Neural cell (in vitro differentiated cells): ENCODE data around the gene SETD4. TPM values are rescaled to one million over a fixed set of nuclear protein-coding genes. Genes with fewer than 3 reads are reported as not detected.

Experiments
- H2AFZ ChIP-seq: fragments of 200-600, 300-800 bp; sonication (generic), shearing (Covaris generic); 2 replicates; pipeline ENCODE4 v1.6.0; 2014; ENCODE audit warnings: low read depth, mild to moderate bottlenecking, antibody characterized with exemption, low read length, moderate library complexity
- H3F3A ChIP-seq: fragments of 200-600 bp; shearing (Covaris generic); 2 replicates; pipeline ENCODE4 v1.6.1; 2016; ENCODE audit warnings: mild to moderate bottlenecking, moderate library complexity, mixed read lengths, antibody characterized with exemption, low read length; ENCODE audit not compliant: insufficient read depth, poor library complexity, severe bottlenecking
- H3K27ac ChIP-seq: fragments of 200-600, 300-800 bp; sonication (generic), shearing (Covaris generic); 2 replicates; pipeline ENCODE4 v1.5.1; 2014; ENCODE audit warnings: mild to moderate bottlenecking, low read length, moderate library complexity
- H3K27me3 ChIP-seq: fragments of 300-800, 200-600 bp; sonication (generic), shearing (Covaris generic); 2 replicates; pipeline ENCODE4 v1.6.0; 2014; ENCODE audit warnings: mild to moderate bottlenecking, low read depth, low read length, moderate library complexity; ENCODE audit not compliant: insufficient read depth
- H3K36me3 ChIP-seq: fragments of 300-800, 200-600 bp; sonication (generic), shearing (Covaris generic); 2 replicates; pipeline ENCODE4 v1.5.1; 2014; ENCODE audit warnings: mild to moderate bottlenecking, antibody characterized with exemption, low read length, moderate library complexity; ENCODE audit not compliant: insufficient read depth
- H3K4me2 ChIP-seq: fragments of 300-800, 200-600 bp; sonication (generic), shearing (Covaris generic); 2 replicates; pipeline ENCODE4 v1.6.0; 2014; ENCODE audit warnings: mild to moderate bottlenecking, low read length
- H3K4me3 ChIP-seq: fragments of 300-800, 200-600 bp; sonication (generic), shearing (Covaris generic); 2 replicates; pipeline ENCODE4 v1.5.1; 2014; ENCODE audit warnings: mild to moderate bottlenecking, low read length, moderate library complexity
- H3K79me2 ChIP-seq: fragments of 200-600 bp; shearing (Covaris generic); replicated peaks from 2 replicates; pipeline ENCODE4 v1.6.0; 2014; ENCODE audit warnings: mild to moderate bottlenecking, low read length, moderate library complexity; ENCODE audit not compliant: insufficient read depth
- H3K9ac ChIP-seq: fragments of 300-800, 200-600 bp; sonication (generic), shearing (Covaris generic); 2 replicates; pipeline ENCODE4 v1.6.1; 2016; ENCODE audit warnings: mild to moderate bottlenecking, low read length, mixed read lengths
- H3K9me2 ChIP-seq: fragments of 200-600 bp; shearing (Covaris generic); 2 replicates; pipeline ENCODE4 v1.6.1; 2016; ENCODE audit warnings: mild to moderate bottlenecking, low read length, mixed read lengths; ENCODE audit not compliant: insufficient read depth
- H3K9me3 ChIP-seq: fragments of 200-600, 300-800 bp; sonication (generic), shearing (Covaris generic); 2 replicates; pipeline ENCODE4 v1.6.1; 2016; ENCODE audit warnings: mild to moderate bottlenecking, mixed run types, low read length, moderate library complexity, mixed read lengths
- H4K20me1 ChIP-seq: fragments of 200-600 bp; shearing (Covaris generic); 2 replicates; pipeline ENCODE4 v1.6.1; 2016; ENCODE audit warnings: mild to moderate bottlenecking, mixed run types; ENCODE audit not compliant: insufficient read depth
- EP300 ChIP-seq: fragments of 450-650 bp; conservative IDR thresholded peaks from 2 replicates; pipeline ENCODE4 v1.6.1; 2014; ENCODE audit warnings: antibody characterized with exemption, mild to moderate bottlenecking, moderate library complexity; ENCODE audit not compliant: poor library complexity, severe bottlenecking
- EZH2 ChIP-seq: fragments of 200-600, 300-800 bp; shearing (Covaris generic), sonication (generic); IDR thresholded peaks from 2 replicates; pipeline ENCODE4 v1.6.1; 2014; ENCODE audit warnings: antibody characterized with exemption, low read length, borderline replicate concordance, mild to moderate bottlenecking; ENCODE audit not compliant: insufficient read depth, poor library complexity, severe bottlenecking
- MXI1 ChIP-seq: fragments of 450-650 bp; conservative IDR thresholded peaks from 2 replicates; pipeline ENCODE4 v1.6.1; 2014; ENCODE audit warnings: antibody characterized with exemption, mild to moderate bottlenecking; ENCODE audit not compliant: poor library complexity, severe bottlenecking
- POLR2AphosphoS5 ChIP-seq: IDR thresholded peaks from 2 replicates; pipeline ENCODE4 v1.6.1; 2012
- RAD21 ChIP-seq: fragments of 450-650 bp; conservative IDR thresholded peaks from 2 replicates; pipeline ENCODE4 v1.6.1; 2014; ENCODE audit warnings: antibody characterized with exemption, mild to moderate bottlenecking, moderate library complexity
- SMC3 ChIP-seq: fragments of 450-650 bp; conservative IDR thresholded peaks from 2 replicates; pipeline ENCODE4 v1.6.1; 2014; ENCODE audit warnings: antibody characterized with exemption, mild to moderate bottlenecking, moderate library complexity; ENCODE audit not compliant: poor library complexity
- TAF1 ChIP-seq: IDR thresholded peaks from 2 replicates; pipeline ENCODE4 v1.6.1; 2012; ENCODE audit warnings: low read depth
- polyA plus RNA-seq: library from polyadenylated mRNA; depleted of rRNA; stranded (reverse); fragments of >200 nt; gene quantifications from 2 replicates; pipeline ENCODE4 v1.2.3, GENCODE V29; 2014
- TF ChIP-seq, protein P1 (sequence below): IDR thresholded peaks from 2 replicates; pipeline ENCODE4 v1.6.1; 2012; ENCODE audit warnings: borderline replicate concordance
- TF ChIP-seq, protein P2 (sequence below): fragments of 450-650 bp; IDR thresholded peaks from 2 replicates; pipeline ENCODE4 v1.5.1; 2014; ENCODE audit warnings: antibody characterized with exemption, mild to moderate bottlenecking, moderate library complexity; ENCODE audit not compliant: poor library complexity, severe bottlenecking

Gene SETD4
- polyA plus RNA-seq, 1 donor from 2014 or later, result 64.4 TPM

DNA sequence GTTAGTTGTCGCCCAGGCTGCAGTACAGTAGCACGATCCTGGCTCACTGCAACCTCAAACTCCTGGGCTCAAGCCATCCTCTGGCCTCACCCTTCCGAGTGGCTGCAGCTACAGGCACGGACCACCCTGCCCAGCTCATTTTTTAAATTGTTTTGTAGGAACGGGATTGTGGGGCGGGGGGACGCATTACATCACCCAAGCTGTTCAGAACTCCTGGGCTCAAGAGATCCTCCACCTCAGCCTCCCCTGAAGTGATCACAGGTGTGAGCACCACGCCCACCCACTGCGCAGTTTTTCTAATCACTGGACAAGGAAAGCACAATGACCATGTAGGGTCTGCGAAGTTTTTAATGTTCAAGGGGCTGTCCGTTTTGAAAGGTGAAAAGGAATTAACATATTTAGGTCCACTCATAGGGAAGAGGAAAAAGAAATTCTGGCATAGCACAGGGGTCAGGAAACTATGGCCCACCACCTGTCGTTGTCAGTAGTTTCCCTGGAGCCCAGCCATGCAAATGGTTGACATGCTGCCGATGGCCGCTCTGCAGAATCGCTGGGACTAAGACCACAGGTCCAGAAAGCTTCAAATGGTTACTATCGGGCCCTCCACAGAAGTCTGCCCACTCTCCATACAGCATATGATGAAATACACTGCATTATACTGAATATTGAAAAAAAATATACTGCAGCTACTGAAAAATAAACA is 26.0 kb downstream of the SETD4 start:
- Histone ChIP-seq H3K9me2 (no peaks in the 10 kb centered on the region), H3K9ac (no peak overlapping the region), H2AFZ (no peak overlapping the region), H3K36me3 (no peaks in the 10 kb centered on the region), H3K27me3 (no peaks in the 10 kb centered on the region), H3K4me2 (no peak overlapping the region), H3K4me3 (no peak overlapping the region), H3K27ac (no peak overlapping the region), H4K20me1 (no peaks in the 10 kb centered on the region), H3K79me2 (no peaks in the 10 kb centered on the region), H3K9me3 (no peaks in the 10 kb centered on the region), H3F3A (no peaks in the 10 kb centered on the region)
- TF ChIP-seq TAF1, result no peak
- TF ChIP-seq EZH2, result no peak
- no peak for TF ChIP-seq POLR2AphosphoS5
- TF ChIP-seq, protein P1, sequence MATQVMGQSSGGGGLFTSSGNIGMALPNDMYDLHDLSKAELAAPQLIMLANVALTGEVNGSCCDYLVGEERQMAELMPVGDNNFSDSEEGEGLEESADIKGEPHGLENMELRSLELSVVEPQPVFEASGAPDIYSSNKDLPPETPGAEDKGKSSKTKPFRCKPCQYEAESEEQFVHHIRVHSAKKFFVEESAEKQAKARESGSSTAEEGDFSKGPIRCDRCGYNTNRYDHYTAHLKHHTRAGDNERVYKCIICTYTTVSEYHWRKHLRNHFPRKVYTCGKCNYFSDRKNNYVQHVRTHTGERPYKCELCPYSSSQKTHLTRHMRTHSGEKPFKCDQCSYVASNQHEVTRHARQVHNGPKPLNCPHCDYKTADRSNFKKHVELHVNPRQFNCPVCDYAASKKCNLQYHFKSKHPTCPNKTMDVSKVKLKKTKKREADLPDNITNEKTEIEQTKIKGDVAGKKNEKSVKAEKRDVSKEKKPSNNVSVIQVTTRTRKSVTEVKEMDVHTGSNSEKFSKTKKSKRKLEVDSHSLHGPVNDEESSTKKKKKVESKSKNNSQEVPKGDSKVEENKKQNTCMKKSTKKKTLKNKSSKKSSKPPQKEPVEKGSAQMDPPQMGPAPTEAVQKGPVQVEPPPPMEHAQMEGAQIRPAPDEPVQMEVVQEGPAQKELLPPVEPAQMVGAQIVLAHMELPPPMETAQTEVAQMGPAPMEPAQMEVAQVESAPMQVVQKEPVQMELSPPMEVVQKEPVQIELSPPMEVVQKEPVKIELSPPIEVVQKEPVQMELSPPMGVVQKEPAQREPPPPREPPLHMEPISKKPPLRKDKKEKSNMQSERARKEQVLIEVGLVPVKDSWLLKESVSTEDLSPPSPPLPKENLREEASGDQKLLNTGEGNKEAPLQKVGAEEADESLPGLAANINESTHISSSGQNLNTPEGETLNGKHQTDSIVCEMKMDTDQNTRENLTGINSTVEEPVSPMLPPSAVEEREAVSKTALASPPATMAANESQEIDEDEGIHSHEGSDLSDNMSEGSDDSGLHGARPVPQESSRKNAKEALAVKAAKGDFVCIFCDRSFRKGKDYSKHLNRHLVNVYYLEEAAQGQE, result no peak
- TF ChIP-seq, protein P2, sequence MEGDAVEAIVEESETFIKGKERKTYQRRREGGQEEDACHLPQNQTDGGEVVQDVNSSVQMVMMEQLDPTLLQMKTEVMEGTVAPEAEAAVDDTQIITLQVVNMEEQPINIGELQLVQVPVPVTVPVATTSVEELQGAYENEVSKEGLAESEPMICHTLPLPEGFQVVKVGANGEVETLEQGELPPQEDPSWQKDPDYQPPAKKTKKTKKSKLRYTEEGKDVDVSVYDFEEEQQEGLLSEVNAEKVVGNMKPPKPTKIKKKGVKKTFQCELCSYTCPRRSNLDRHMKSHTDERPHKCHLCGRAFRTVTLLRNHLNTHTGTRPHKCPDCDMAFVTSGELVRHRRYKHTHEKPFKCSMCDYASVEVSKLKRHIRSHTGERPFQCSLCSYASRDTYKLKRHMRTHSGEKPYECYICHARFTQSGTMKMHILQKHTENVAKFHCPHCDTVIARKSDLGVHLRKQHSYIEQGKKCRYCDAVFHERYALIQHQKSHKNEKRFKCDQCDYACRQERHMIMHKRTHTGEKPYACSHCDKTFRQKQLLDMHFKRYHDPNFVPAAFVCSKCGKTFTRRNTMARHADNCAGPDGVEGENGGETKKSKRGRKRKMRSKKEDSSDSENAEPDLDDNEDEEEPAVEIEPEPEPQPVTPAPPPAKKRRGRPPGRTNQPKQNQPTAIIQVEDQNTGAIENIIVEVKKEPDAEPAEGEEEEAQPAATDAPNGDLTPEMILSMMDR, result no peak
- TF ChIP-seq SMC3, result no peak
- TF ChIP-seq MXI1, result no peak
- TF ChIP-seq EP300, result no peak
- no peak for TF ChIP-seq RAD21

DNA sequence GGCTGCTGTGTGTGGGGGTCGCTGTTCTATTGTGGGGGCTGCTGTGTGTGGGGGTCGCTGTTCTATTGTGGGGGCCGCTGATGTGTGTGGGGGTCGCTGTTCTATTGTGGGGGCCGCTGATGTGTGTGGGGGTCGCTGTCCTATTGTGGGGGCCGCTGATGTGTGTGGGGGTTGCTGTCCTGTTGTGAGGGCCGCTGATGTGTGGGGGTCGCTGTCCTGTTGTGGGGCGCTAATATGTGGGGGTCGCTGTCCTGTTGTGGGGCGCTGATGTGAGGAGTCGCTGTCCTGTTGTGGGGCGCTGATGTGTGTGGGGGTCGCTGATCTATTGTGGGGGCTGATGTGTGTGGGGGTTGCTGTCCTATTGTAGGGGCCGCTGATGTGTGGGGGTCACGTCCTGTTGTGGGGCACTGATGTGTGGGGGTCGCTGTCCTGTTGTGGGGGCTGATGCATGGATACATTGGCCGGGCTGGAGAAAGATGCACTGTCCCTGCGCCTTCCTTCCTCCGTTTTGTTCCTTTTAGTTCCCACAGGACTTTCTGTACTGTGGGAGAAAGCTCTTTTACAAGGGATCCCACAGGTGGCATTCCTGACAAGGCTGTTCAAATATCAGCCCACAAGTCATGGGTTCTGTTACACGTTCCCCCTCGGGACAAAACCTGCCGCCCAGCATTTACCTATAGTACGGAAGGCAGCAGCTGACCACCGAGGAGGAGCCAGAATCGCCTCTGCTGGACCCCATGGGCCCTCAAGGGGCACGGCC is 27.5 kb downstream of the SETD4 start:
- Histone ChIP-seq H3K9me2 (no peaks in the 10 kb centered on the region), H3K4me2 (no peak overlapping the region), H3K27me3 (no peaks in the 10 kb centered on the region), H3F3A (no peaks in the 10 kb centered on the region), H3K79me2 (no peaks in the 10 kb centered on the region), H3K9ac (no peak overlapping the region), H3K36me3 (no peaks in the 10 kb centered on the region), H2AFZ (no peak overlapping the region), H4K20me1 (no peaks in the 10 kb centered on the region), H3K9me3 (no peaks in the 10 kb centered on the region), H3K4me3 (no peak overlapping the region), H3K27ac (no peak overlapping the region)
- TF ChIP-seq, protein P1, result no peak
- TF ChIP-seq EP300, result no peak
- no peak for TF ChIP-seq EZH2
- no peak for TF ChIP-seq TAF1
- TF ChIP-seq POLR2AphosphoS5, result no peak
- no peak for TF ChIP-seq SMC3
- TF ChIP-seq, protein P2, result no peak
- no peak for TF ChIP-seq RAD21
- TF ChIP-seq MXI1, result no peak
